Activated CD4-positive, alpha-beta memory T cell treated with anti-CD3 and anti-CD28 coated beads, Interleukin-2, amount 10 ng/mL, durations not matched to agents 7 days and 5 days (primary cell): ENCODE data around the gene MYLK4. TPM values are rescaled to one million over a fixed set of nuclear protein-coding genes. Genes with fewer than 3 reads are reported as not detected.
A peak's percentile ranks its signal among the peaks of the same experiment; 100 is the strongest.

Source experiments
- CTCF ChIA-PET: fragments of 350-600 bp; sonication (Branson Sonifier 250); formaldehyde crosslinking; loops from one replicate; lab custom pipeline; 2021; ENCODE audit warnings: antibody characterized with exemption, inconsistent platforms; lab: Charles Lee
- POLR2A ChIA-PET: fragments of 350-600 bp; sonication (Branson Sonifier 250); formaldehyde crosslinking; loops from one replicate; lab custom pipeline; 2021; ENCODE audit warnings: antibody characterized with exemption; lab: Charles Lee
- DNase-seq: peaks from one replicate; pipeline ENCODE4 v3.0.0-alpha.2; 2020
- H3K27ac Mint-ChIP-seq: one replicate; pipeline ENCODE4 v1.8.0; 2021; ENCODE audit warnings: mild to moderate bottlenecking, mixed read lengths
- H3K27me3 Mint-ChIP-seq: one replicate; pipeline ENCODE4 v1.8.0; 2021; ENCODE audit warnings: mixed read lengths
- H3K36me3 Mint-ChIP-seq: one replicate; pipeline ENCODE4 v1.8.0; 2021; ENCODE audit warnings: low read depth, mixed read lengths
- H3K4me1 Mint-ChIP-seq: one replicate; pipeline ENCODE4 v1.8.0; 2021; ENCODE audit warnings: mixed read lengths
- H3K4me3 Mint-ChIP-seq: one replicate; pipeline ENCODE4 v1.8.0; 2021; ENCODE audit warnings: mild to moderate bottlenecking, mixed read lengths
- H3K9me3 Mint-ChIP-seq: one replicate; pipeline ENCODE4 v1.8.0; 2021; ENCODE audit warnings: mixed read lengths
- total RNA-seq, 2 experiments: library from RNA; stranded (reverse); gene quantifications; one replicate each; pipeline ENCODE4 v1.2.3, GENCODE V29; 2021

MYLK4 gene
- total RNA-seq, 2 experiments from 2014 or later = 0.15 to 0.28 TPM

GRCh38 chr6:2651961-2652360 is 98.8 kb downstream of the MYLK4 start:
- no peak overlapping the region for H3K27ac Mint-ChIP-seq
- no peaks in the 10 kb centered on the region for H3K4me1 Mint-ChIP-seq
- CTCF ChIA-PET = interaction anchor here (1.4 kb wide), 1 partner anchor 17 kb away, joined by 6 read pairs; no protein-coding TSS in a partner anchor

GRCh38 chr6:2651536-2651935 is 99.2 kb downstream of the MYLK4 start:
- DNase-seq = no peak
- ChIA-PET CTCF (no interaction called here), POLR2A (no interaction called here)
- no peaks in the 10 kb centered on the region for H3K9me3 Mint-ChIP-seq
- H3K4me1 Mint-ChIP-seq = no peaks in the 10 kb centered on the region
- H3K27ac Mint-ChIP-seq = no peak overlapping the region
- no peak overlapping the region for H3K4me3 Mint-ChIP-seq
- no peaks in the 10 kb centered on the region for H3K36me3 Mint-ChIP-seq
- H3K27me3 Mint-ChIP-seq = peaks cover 36% of the 10 kb centered on the region

More at GRCh38 chr6:2651961-2652360, 98.8 kb downstream of the MYLK4 start:
- peaks cover 35% of the 10 kb centered on the region for H3K27me3 Mint-ChIP-seq
- POLR2A ChIA-PET = no interaction called here
- no peak overlapping the region for H3K4me3 Mint-ChIP-seq
- no peak for DNase-seq
- H3K36me3 Mint-ChIP-seq = no peaks in the 10 kb centered on the region
- H3K9me3 Mint-ChIP-seq = no peaks in the 10 kb centered on the region

GRCh38 chr6:2646346-2646745 is 104.4 kb downstream of the MYLK4 start:
- Mint-ChIP-seq H3K4me3 (no peak overlapping the region), H3K27me3 (peaks cover 43% of the 10 kb centered on the region), H3K4me1 (peaks cover under 1% of the 10 kb centered on the region), H3K36me3 (no peaks in the 10 kb centered on the region), H3K27ac (no peak overlapping the region), H3K9me3 (no peaks in the 10 kb centered on the region)
- ChIA-PET POLR2A (no interaction called here), CTCF (interaction anchor here (0.6 kb wide), 1 partner anchor 792 kb away, joined by 3 read pairs; no protein-coding TSS in a partner anchor)
- DNase-seq = no peak

GRCh38 chr6:2643935-2644539 is 106.7 kb downstream of the MYLK4 start:
- H3K36me3 Mint-ChIP-seq = no peaks in the 10 kb centered on the region
- CTCF ChIA-PET = interaction anchor here (1.3 to 2.1 kb wide), 3 partner anchors 9 to 10 kb away, joined by 4 to 14 read pairs (median 7); no protein-coding TSS in a partner anchor
- H3K4me3 Mint-ChIP-seq = no peak overlapping the region
- H3K9me3 Mint-ChIP-seq = no peaks in the 10 kb centered on the region
- H3K27ac Mint-ChIP-seq = no peak overlapping the region
- H3K4me1 Mint-ChIP-seq = peaks cover 5% of the 10 kb centered on the region
- peaks cover 59% of the 10 kb centered on the region for H3K27me3 Mint-ChIP-seq
- POLR2A ChIA-PET = no interaction called here
- no peak for DNase-seq

GRCh38 chr6:2643130-2643529 is 107.6 kb downstream of the MYLK4 start:
- H3K27me3 Mint-ChIP-seq = peaks cover 55% of the 10 kb centered on the region
- H3K4me1 Mint-ChIP-seq = peaks cover 5% of the 10 kb centered on the region
- POLR2A ChIA-PET = no interaction called here
- H3K9me3 Mint-ChIP-seq = no peaks in the 10 kb centered on the region
- no peak overlapping the region for H3K27ac Mint-ChIP-seq
- CTCF ChIA-PET = interaction anchor here (1.3 to 1.5 kb wide), 2 partner anchors 9 to 10 kb away, joined by 4 to 7 read pairs; no protein-coding TSS in a partner anchor
- no peaks in the 10 kb centered on the region for H3K36me3 Mint-ChIP-seq
- no peak for DNase-seq
- no peak overlapping the region for H3K4me3 Mint-ChIP-seq

- Mint-ChIP-seq H3K27ac (no peak overlapping the region), H3K36me3 (no peaks in the 10 kb centered on the region), H3K27me3 (peaks cover 45% of the 10 kb centered on the region), H3K4me1 (peaks cover 5% of the 10 kb centered on the region), H3K4me3 (no peak overlapping the region), H3K9me3 (no peaks in the 10 kb centered on the region)
- ChIA-PET POLR2A (no interaction called here), CTCF (no interaction called here)
- no peak for DNase-seq
These were observed 109.5 kb downstream of the MYLK4 start for GRCh38 chr6:2641044-2641725.

GRCh38 chr6:2640551-2640950 is 110.2 kb downstream of the MYLK4 start:
- peaks cover 5% of the 10 kb centered on the region for H3K4me1 Mint-ChIP-seq
- ChIA-PET CTCF (no interaction called here), POLR2A (no interaction called here)
- H3K4me3 Mint-ChIP-seq = no peak overlapping the region
- no peaks in the 10 kb centered on the region for H3K36me3 Mint-ChIP-seq
- no peaks in the 10 kb centered on the region for H3K9me3 Mint-ChIP-seq
- H3K27ac Mint-ChIP-seq = no peak overlapping the region
- peaks cover 41% of the 10 kb centered on the region for H3K27me3 Mint-ChIP-seq
- DNase-seq = no peak

GRCh38 chr6:2639896-2640295 is 110.8 kb downstream of the MYLK4 start:
- CTCF ChIA-PET = no interaction called here
- H3K9me3 Mint-ChIP-seq = no peaks in the 10 kb centered on the region

GRCh38 chr6:2639167-2639566 is 111.6 kb downstream of the MYLK4 start:
- H3K9me3 Mint-ChIP-seq = no peaks in the 10 kb centered on the region
- no peak overlapping the region for H3K4me3 Mint-ChIP-seq
- no peaks in the 10 kb centered on the region for H3K36me3 Mint-ChIP-seq
- H3K27me3 Mint-ChIP-seq = peaks cover 44% of the 10 kb centered on the region
- peaks cover 13% of the 10 kb centered on the region for H3K4me1 Mint-ChIP-seq
- ChIA-PET POLR2A (no interaction called here), CTCF (no interaction called here)
- DNase-seq = no peak
- H3K27ac Mint-ChIP-seq = no peak overlapping the region

More at GRCh38 chr6:2639896-2640295, 110.8 kb downstream of the MYLK4 start:
- H3K4me3 Mint-ChIP-seq = no peak overlapping the region
- H3K4me1 Mint-ChIP-seq = peaks cover 6% of the 10 kb centered on the region
- H3K36me3 Mint-ChIP-seq = no peaks in the 10 kb centered on the region
- no peak overlapping the region for H3K27ac Mint-ChIP-seq
- no peak for DNase-seq
- peaks cover 41% of the 10 kb centered on the region for H3K27me3 Mint-ChIP-seq
- POLR2A ChIA-PET = no interaction called here

- Mint-ChIP-seq H3K36me3 (no peaks in the 10 kb centered on the region), H3K9me3 (no peaks in the 10 kb centered on the region), H3K27me3 (peaks cover 40% of the 10 kb centered on the region), H3K4me3 (no peak overlapping the region), H3K27ac (no peak overlapping the region), H3K4me1 (peaks cover 13% of the 10 kb centered on the region)
- CTCF ChIA-PET = interaction anchor here (3.1 kb wide), 1 partner anchor 94 kb away, joined by 14 read pairs; no protein-coding TSS in a partner anchor
- POLR2A ChIA-PET = no interaction called here
- DNase-seq = no peak
These were observed 114.0 kb downstream of the MYLK4 start for GRCh38 chr6:2636672-2637071.

GRCh38 chr6:2635911-2636310 is 114.8 kb downstream of the MYLK4 start:
- H3K36me3 Mint-ChIP-seq = no peaks in the 10 kb centered on the region
- H3K27ac Mint-ChIP-seq = no peak overlapping the region
- H3K9me3 Mint-ChIP-seq = no peaks in the 10 kb centered on the region
- H3K27me3 Mint-ChIP-seq = peaks cover 38% of the 10 kb centered on the region
- no peak overlapping the region for H3K4me3 Mint-ChIP-seq
- peaks cover 9% of the 10 kb centered on the region for H3K4me1 Mint-ChIP-seq
- ChIA-PET CTCF (interaction anchor here (0.7 to 3.1 kb wide), 6 partner anchors 94 to 1039 kb away, joined by 4 to 42 read pairs (median 17); partner anchors contain the start of gene WRNIP1), POLR2A (no interaction called here)
- DNase-seq = no peak

GRCh38 chr6:2634139-2634964 is 116.4 kb downstream of the MYLK4 start:
- H3K27me3 Mint-ChIP-seq = peaks cover 36% of the 10 kb centered on the region
- H3K36me3 Mint-ChIP-seq = no peaks in the 10 kb centered on the region
- peak overlapping the region; percentile 66 for H3K4me3 Mint-ChIP-seq
- POLR2A ChIA-PET = interaction anchor here (1.0 to 1.2 kb wide), 2 partner anchors 92 to 388 kb away, joined by 4 read pairs; no protein-coding TSS in a partner anchor
- peak; percentile 84 for DNase-seq
- CTCF ChIA-PET = interaction anchor here (0.6 to 3.1 kb wide), 81 partner anchors 9 to 1111 kb away, joined by 3 to 42 read pairs (median 4); partner anchors contain the start of genes MYLK4 and WRNIP1
- no peak overlapping the region for H3K27ac Mint-ChIP-seq
- no peaks in the 10 kb centered on the region for H3K9me3 Mint-ChIP-seq
- peaks cover 8% of the 10 kb centered on the region for H3K4me1 Mint-ChIP-seq
